ENCODE measurements around the gene LCMT2.

Gene LCMT2

DNA sequence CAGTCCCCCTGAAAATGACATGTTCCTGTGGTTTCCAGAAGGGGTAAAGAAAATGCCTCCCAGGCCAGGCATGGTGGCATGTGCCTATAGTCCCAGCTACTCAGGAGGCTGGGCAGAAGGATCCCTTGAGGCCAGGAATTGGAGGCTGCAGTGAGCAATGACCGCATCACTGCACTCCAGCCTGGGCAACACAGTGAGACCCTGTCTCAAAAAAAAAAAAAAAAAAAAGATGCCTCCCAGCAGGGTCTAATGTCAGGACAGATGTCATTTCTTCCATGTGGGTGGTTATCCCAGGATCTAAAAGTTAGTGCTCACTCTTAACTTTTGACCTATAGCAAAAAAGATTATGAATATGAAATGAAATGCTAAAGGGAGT is 13.4 kb downstream of the LCMT2 start:
- ChIA-PET POLR2A (no interaction called here), CTCF (interaction anchor here (0.6 kb wide), 1 partner anchor 113 kb away, joined by 3 read pairs; no protein-coding TSS in a partner anchor)
- TF ChIP-seq, protein P1, sequence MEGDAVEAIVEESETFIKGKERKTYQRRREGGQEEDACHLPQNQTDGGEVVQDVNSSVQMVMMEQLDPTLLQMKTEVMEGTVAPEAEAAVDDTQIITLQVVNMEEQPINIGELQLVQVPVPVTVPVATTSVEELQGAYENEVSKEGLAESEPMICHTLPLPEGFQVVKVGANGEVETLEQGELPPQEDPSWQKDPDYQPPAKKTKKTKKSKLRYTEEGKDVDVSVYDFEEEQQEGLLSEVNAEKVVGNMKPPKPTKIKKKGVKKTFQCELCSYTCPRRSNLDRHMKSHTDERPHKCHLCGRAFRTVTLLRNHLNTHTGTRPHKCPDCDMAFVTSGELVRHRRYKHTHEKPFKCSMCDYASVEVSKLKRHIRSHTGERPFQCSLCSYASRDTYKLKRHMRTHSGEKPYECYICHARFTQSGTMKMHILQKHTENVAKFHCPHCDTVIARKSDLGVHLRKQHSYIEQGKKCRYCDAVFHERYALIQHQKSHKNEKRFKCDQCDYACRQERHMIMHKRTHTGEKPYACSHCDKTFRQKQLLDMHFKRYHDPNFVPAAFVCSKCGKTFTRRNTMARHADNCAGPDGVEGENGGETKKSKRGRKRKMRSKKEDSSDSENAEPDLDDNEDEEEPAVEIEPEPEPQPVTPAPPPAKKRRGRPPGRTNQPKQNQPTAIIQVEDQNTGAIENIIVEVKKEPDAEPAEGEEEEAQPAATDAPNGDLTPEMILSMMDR (IDR thresholded peaks at IDR 0.05; ENCODE audit: insufficient read depth, low read length, missing control alignments) = no peak

DNA sequence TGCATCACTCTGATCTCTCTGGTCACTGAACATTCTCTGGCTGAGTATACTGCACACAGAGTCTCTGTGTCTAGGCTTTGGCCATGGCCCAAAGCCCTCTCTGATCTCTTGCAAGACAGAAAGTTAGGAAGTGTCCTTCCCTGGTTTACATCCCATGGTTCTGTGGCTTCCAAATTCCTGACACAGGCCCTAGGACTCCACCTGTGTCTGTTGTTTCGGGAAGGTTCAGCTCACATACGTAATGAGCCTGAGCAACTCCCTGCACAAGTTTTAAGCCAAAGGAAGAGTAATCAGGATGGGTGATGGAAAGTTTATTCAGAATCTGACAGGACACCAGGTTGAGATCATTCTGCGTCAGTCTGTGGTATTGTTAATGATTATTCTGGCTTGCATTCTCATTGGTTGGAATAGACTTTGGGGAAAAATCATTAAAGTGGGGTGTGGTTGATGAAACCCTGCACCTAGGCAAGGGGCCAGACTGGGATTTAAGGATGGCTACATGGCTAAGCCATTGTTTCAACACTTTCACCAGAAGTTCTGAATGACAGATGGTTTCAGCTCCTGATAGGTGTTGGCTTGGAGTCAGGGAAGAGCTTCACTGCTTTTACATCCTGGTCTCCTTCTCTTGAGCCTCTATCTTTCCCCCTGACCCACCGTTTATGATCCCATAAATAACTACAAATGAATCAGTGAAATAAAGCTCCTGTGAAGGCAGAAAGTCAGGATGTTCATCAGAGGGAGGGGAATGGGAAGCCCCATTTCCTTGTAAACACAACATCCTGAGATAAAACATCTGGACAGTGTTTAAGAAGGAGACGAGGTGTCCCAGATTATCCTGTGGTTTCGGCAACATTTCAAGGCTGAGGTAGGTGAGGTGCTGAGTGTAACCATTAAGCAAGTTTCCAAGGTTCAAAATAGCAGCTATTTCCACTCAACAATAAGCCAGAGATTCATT is 14.1 kb downstream of the LCMT2 start:
- POLR2A ChIA-PET = no interaction called here
- TF ChIP-seq, protein P1 (IDR thresholded peaks at IDR 0.05; ENCODE audit: insufficient read depth, low read length, missing control alignments) = no peak
- CTCF ChIA-PET = interaction anchor here (0.6 kb wide), 1 partner anchor 112 kb away, joined by 3 read pairs; no protein-coding TSS in a partner anchor
- no peak overlapping the region for H3K4me3 ChIP-seq (ENCODE audit: low read depth, low read length)
- no peak for DNase-seq (ENCODE audit: low read depth, low spot score)

More for the DNA sequence above, 13.4 kb downstream of the LCMT2 start:
- no peak for DNase-seq (ENCODE audit: low read depth, low spot score)
- H3K4me3 ChIP-seq (ENCODE audit: low read depth, low read length) = no peak overlapping the region

DNA sequence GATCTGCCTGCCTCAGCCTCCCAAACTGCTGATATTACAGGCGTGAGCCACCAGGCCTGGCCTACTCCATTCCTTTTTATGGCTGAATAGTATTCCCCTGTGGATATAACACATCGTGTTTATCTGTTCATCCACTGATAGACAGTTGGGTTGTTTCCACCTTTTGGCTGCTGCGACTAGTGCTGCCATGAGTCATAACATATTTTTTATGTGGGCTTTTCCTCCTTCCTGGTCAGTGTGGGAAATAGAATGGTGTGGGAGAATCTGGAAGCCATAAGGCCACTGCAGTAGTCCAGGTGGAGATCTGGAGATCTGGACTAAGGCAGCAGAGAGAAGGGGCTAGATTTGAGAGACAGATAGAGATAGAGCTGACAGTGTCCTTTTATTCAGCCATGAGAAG is 16.2 kb downstream of the LCMT2 start:
- POLR2A ChIA-PET = no interaction called here
- no peak overlapping the region for H3K4me3 ChIP-seq (ENCODE audit: low read depth, low read length)
- CTCF ChIA-PET = interaction anchor here (2.0 kb wide), 1 partner anchor 89 kb away, joined by 9 read pairs; no protein-coding TSS in a partner anchor
- TF ChIP-seq, protein P1 (IDR thresholded peaks at IDR 0.05; ENCODE audit: insufficient read depth, low read length, missing control alignments) = no peak
- no peak for DNase-seq (ENCODE audit: low read depth, low spot score)

DNA sequence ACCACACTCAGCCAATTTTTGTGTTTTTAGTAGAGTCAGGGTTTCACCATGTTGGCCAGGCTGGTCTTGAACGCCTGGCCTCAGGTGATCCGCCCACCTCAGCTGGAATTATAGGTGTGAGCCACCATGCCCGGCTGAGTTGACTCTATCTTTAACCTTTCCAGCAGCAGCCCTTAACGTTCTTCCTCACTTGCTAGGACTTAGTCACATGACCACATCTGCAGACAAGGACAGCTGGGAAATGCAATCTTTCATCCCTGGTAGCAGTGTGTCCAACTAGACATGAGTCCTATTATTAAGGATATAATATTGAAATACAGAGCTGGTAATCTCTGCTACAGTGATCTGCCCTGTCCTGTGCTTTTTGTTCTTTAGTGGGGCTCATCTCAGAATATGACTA is 18.0 kb downstream of the LCMT2 start:
- H3K4me3 ChIP-seq (ENCODE audit: low read depth, low read length) = no peak overlapping the region

DNA sequence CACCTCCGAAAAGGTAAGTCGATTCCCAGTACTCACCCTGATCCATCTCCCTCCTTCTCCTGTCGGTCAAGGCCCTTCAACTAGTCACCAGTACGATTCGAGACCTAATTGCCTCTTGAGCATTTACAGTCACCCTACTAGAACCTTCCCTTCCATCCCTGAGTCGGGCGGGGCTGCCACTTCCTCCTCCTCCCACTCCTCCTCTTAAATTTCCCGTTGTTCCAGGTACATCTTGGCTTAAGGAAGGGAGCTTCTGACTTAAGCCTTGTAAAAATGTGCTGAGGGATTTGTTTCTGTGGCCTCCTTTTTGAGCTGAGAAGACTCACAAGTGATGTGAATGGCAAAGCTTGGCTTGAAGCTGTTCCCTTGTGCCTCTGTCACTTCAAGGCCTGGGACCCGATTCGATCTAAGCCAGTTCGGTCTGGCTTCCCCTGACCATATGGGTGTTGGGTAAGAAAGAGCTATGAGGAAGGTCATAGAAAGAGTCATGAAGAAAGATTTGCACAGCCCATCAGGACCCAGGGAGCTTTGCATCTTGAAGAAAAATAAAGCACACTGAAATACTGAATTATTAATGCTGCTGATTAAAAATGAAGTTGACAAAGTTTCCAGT is 28.1 kb downstream of the LCMT2 start, which contains the start of gene TGM7:
TGM7 (minus strand) TSS at position 51 of the 613 bp plus-strand sequence.
- CTCF ChIA-PET = interaction anchor here (1.0 to 3.2 kb wide), 2 partner anchors 17 to 77 kb away, joined by 4 to 16 read pairs; no protein-coding TSS in a partner anchor
- TF ChIP-seq, protein P1 (IDR thresholded peaks at IDR 0.05; ENCODE audit: insufficient read depth, low read length, missing control alignments) = no peak
- POLR2A ChIA-PET = no interaction called here
- H3K4me3 ChIP-seq (ENCODE audit: low read depth, low read length) = no peak within 1 kb of the TSS
- no peak for DNase-seq (ENCODE audit: low read depth, low spot score)

More for the DNA sequence above, 18.0 kb downstream of the LCMT2 start:
- TF ChIP-seq, protein P1 (IDR thresholded peaks at IDR 0.05; ENCODE audit: insufficient read depth, low read length, missing control alignments) = no peak
- DNase-seq (ENCODE audit: low read depth, low spot score) = no peak
- CTCF ChIA-PET = interaction anchor here (1.6 to 2.0 kb wide), 2 partner anchors 26 to 87 kb away, joined by 9 read pairs; no protein-coding TSS in a partner anchor
- POLR2A ChIA-PET = no interaction called here

DNA sequence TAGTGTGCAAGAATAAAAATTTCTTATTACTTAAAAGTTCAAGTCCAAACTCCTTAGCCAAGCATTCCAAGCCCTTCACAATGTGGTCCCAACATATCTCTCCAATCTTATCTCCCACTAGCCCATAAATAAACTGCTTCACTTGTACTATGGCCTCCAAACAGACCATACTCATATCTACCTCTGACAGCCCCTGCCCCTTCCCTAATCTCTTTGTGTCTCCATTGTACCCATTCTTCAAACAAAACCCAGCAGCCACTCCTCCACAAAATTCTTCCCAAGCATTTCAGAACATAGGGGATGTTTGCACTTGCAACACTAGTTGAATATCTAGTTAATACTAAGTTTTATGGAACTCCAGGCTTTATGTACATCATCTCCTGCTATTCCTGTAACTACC is 30.5 kb downstream of the LCMT2 start:
- no peak overlapping the region for H3K4me3 ChIP-seq (ENCODE audit: low read depth, low read length)
- no peak for DNase-seq (ENCODE audit: low read depth, low spot score)
- TF ChIP-seq, protein P1 (IDR thresholded peaks at IDR 0.05; ENCODE audit: insufficient read depth, low read length, missing control alignments) = no peak
- POLR2A ChIA-PET = no interaction called here
- CTCF ChIA-PET = no interaction called here

All from AG04449 (cell line).